ENCODE data around the gene FIGNL1.

The FIGNL1 gene

GRCh38 chr7:50449881-50450589, at the start of gene FIGNL1:
Gene FIGNL1 (minus strand): TSS chr7:50450350. CDS start chr7:50447287, 3,063 bp downstream.
- CTCF ChIA-PET, result interaction anchor here (0.6 kb wide), 1 partner anchor 29 kb away, joined by 5 read pairs; no protein-coding TSS in a partner anchor
- POLR2A ChIA-PET (ENCODE audit: low non-redundant PET), result interaction anchor here (1.0 kb wide), 1 partner anchor 85 kb away, joined by 4 read pairs; no protein-coding TSS in a partner anchor

GRCh38 chr7:50499092-50499491, 48.9 kb upstream of the FIGNL1 start:
- CTCF ChIA-PET, result no interaction called here
- POLR2A ChIA-PET (ENCODE audit: low non-redundant PET), result no interaction called here
- TF ChIP-seq, protein P1, sequence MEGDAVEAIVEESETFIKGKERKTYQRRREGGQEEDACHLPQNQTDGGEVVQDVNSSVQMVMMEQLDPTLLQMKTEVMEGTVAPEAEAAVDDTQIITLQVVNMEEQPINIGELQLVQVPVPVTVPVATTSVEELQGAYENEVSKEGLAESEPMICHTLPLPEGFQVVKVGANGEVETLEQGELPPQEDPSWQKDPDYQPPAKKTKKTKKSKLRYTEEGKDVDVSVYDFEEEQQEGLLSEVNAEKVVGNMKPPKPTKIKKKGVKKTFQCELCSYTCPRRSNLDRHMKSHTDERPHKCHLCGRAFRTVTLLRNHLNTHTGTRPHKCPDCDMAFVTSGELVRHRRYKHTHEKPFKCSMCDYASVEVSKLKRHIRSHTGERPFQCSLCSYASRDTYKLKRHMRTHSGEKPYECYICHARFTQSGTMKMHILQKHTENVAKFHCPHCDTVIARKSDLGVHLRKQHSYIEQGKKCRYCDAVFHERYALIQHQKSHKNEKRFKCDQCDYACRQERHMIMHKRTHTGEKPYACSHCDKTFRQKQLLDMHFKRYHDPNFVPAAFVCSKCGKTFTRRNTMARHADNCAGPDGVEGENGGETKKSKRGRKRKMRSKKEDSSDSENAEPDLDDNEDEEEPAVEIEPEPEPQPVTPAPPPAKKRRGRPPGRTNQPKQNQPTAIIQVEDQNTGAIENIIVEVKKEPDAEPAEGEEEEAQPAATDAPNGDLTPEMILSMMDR (conservative IDR thresholded peaks at IDR 0.05; ENCODE audit: low read depth), result no peak
- peak overlapping the region; percentile 28 for H3K27ac ChIP-seq
- no peak for DNase-seq (ENCODE audit: low spot score)

More at GRCh38 chr7:50449881-50450589, at the start of gene FIGNL1:
- TF ChIP-seq, protein P1 (conservative IDR thresholded peaks at IDR 0.05; ENCODE audit: low read depth), result no peak
- H3K27ac ChIP-seq, result peak within 1 kb of the TSS; percentile 87
- peak; percentile 62 for DNase-seq (ENCODE audit: low spot score)

- ChIA-PET CTCF (no interaction called here), POLR2A (ENCODE audit: low non-redundant PET) (no interaction called here)
- TF ChIP-seq, protein P1 (conservative IDR thresholded peaks at IDR 0.05; ENCODE audit: low read depth), result no peak
Observed at GRCh38 chr7:50497968-50498367, 47.8 kb upstream of the FIGNL1 start.

GRCh38 chr7:50497068-50497642, 47.0 kb upstream of the FIGNL1 start:
- TF ChIP-seq, protein P1 (conservative IDR thresholded peaks at IDR 0.05; ENCODE audit: low read depth), result no peak
- H3K27ac ChIP-seq, result peak overlapping the region; percentile 18; the same call in 1 of the 2 replicates
- no peak for DNase-seq (ENCODE audit: low spot score)
- ChIA-PET POLR2A (ENCODE audit: low non-redundant PET) (no interaction called here), CTCF (interaction anchor here (0.5 to 1.2 kb wide), 2 partner anchors 29 to 57 kb away, joined by 3 to 4 read pairs; no protein-coding TSS in a partner anchor)

More at GRCh38 chr7:50497968-50498367, 47.8 kb upstream of the FIGNL1 start:
- peak overlapping the region; percentile 78 for H3K27ac ChIP-seq
- peak; percentile 26 for DNase-seq (ENCODE audit: low spot score)

GRCh38 chr7:50496569-50496968, 46.4 kb upstream of the FIGNL1 start:
- ChIA-PET CTCF (interaction anchor here (1.2 kb wide), 1 partner anchor 28 kb away, joined by 3 read pairs; no protein-coding TSS in a partner anchor), POLR2A (ENCODE audit: low non-redundant PET) (no interaction called here)
- H3K27ac ChIP-seq, result no peak overlapping the region
- TF ChIP-seq, protein P1 (conservative IDR thresholded peaks at IDR 0.05; ENCODE audit: low read depth), result no peak
- no peak for DNase-seq (ENCODE audit: low spot score)

- ChIA-PET CTCF (interaction anchor here (0.6 kb wide), 1 partner anchor 340 kb away, joined by 6 read pairs; no protein-coding TSS in a partner anchor), POLR2A (ENCODE audit: low non-redundant PET) (no interaction called here)
- H3K27ac ChIP-seq, result no peak overlapping the region
- TF ChIP-seq, protein P1 (conservative IDR thresholded peaks at IDR 0.05; ENCODE audit: low read depth), result no peak
- no peak for DNase-seq (ENCODE audit: low spot score)
Observed at GRCh38 chr7:50495746-50496145, 45.6 kb upstream of the FIGNL1 start.
